Loucy (cell line): Measurements from ENCODE around the gene IRF2.

Source experiments
- H2AFZ ChIP-seq: fragments of 200-600 bp; sonication (generic); 2 replicates; pipeline ENCODE4 v1.6.0; 2016; ENCODE audit warnings: antibody characterized with exemption, mild to moderate bottlenecking, low read length, moderate library complexity
- H3F3A ChIP-seq: fragments of 200-600 bp; 2 replicates; pipeline ENCODE4 v1.6.0; 2016; ENCODE audit warnings: antibody characterized with exemption, low read depth, mild to moderate bottlenecking
- H3K27me3 ChIP-seq: fragments of 200-600 bp; sonication (generic); 2 replicates; pipeline ENCODE4 v1.6.1; 2014; ENCODE audit warnings: low read length, mild to moderate bottlenecking; ENCODE audit not compliant: insufficient read depth, poor library complexity, severe bottlenecking
- H3K36me3 ChIP-seq: fragments of 200-600 bp; sonication (generic); 2 replicates; pipeline ENCODE4 v1.6.1; 2016; ENCODE audit warnings: low read length; ENCODE audit not compliant: insufficient read depth
- H3K4me1 ChIP-seq: fragments of 200-600 bp; sonication (generic); 2 replicates; pipeline ENCODE4 v1.5.1; 2014; ENCODE audit warnings: low read length, mild to moderate bottlenecking; ENCODE audit not compliant: insufficient read depth, poor library complexity, severe bottlenecking
- H3K4me2 ChIP-seq: fragments of 200-600 bp; sonication (generic); 2 replicates; pipeline ENCODE4 v1.6.0; 2014; ENCODE audit warnings: antibody characterized with exemption, low read length, low read depth, mild to moderate bottlenecking; ENCODE audit not compliant: poor library complexity, severe bottlenecking
- H3K4me3 ChIP-seq: fragments of 200-600 bp; sonication (generic); 2 replicates; pipeline ENCODE4 v1.5.1; 2014; ENCODE audit warnings: low read length, mild to moderate bottlenecking, mixed read lengths; ENCODE audit not compliant: poor library complexity, severe bottlenecking
- H3K79me2 ChIP-seq: fragments of 200-600 bp; sonication (generic); 2 replicates; pipeline ENCODE4 v1.6.1; 2014; ENCODE audit warnings: low read length; ENCODE audit not compliant: insufficient read depth
- H3K9ac ChIP-seq: fragments of 200-600 bp; sonication (generic); 2 replicates; pipeline ENCODE4 v1.6.0; 2014; ENCODE audit warnings: mild to moderate bottlenecking, low read depth, low read length, moderate library complexity; ENCODE audit not compliant: poor library complexity, severe bottlenecking
- H3K9me2 ChIP-seq: fragments of 200-600 bp; sonication (generic); replicated peaks from 2 replicates; pipeline ENCODE4 v1.6.1; 2016; ENCODE audit warnings: low read depth, low read length, mixed read lengths
- H3K9me3 ChIP-seq: fragments of 200-600 bp; sonication (generic); 2 replicates; pipeline ENCODE4 v1.6.1; 2014; ENCODE audit warnings: mild to moderate bottlenecking, antibody characterized with exemption, low read length, low read depth; ENCODE audit not compliant: insufficient read depth
- H4K20me1 ChIP-seq: fragments of 200-600 bp; sonication (generic); 2 replicates; pipeline ENCODE4 v1.6.0; 2014; ENCODE audit warnings: antibody characterized with exemption, low read length, mild to moderate bottlenecking; ENCODE audit not compliant: insufficient read depth, poor library complexity, severe bottlenecking
- EZH2phosphoT487 ChIP-seq: fragments of 200-600 bp; IDR thresholded peaks from 2 replicates; pipeline ENCODE4 v1.6.1; 2018; ENCODE audit warnings: antibody characterized with exemption, mild to moderate bottlenecking, moderate library complexity, borderline replicate concordance
- TF ChIP-seq, protein P1 (sequence below): fragments of 200-600 bp; sonication (generic); conservative IDR thresholded peaks from 2 replicates; pipeline ENCODE4 v1.5.1; 2014; ENCODE audit warnings: mild to moderate bottlenecking, antibody characterized with exemption, low read length

The IRF2 gene

DNA sequence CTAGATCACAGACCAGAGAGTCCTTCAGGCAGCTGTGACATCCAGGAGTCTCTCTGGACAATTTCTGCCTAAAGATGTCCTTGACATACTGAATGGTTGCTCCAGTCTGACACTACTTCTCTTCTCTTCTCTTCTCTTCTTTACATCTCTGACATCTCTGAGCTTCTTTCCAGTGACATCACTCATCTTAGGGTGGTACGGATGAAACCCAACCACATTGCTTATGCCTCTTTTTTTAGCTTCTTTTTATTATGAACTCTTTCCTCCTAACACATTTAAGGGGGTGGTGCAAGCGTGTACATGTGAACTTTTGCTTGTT, 39.4 kb upstream of the IRF2 start:
- 0 out of 2 replicates have a peak, but pooled peaks cover under 1% of the 10 kb centered on the region for H3K9me3 ChIP-seq
- H3K36me3 ChIP-seq, result no peaks in the 10 kb centered on the region
- H4K20me1 ChIP-seq, result no peaks in the 10 kb centered on the region
- H2AFZ ChIP-seq, result no peak overlapping the region
- H3K4me3 ChIP-seq, result no peak overlapping the region
- no peaks in the 10 kb centered on the region for H3K79me2 ChIP-seq
- H3K27me3 ChIP-seq, result no peaks in the 10 kb centered on the region
- no peaks in the 10 kb centered on the region for H3K9me2 ChIP-seq
- TF ChIP-seq, protein P1, sequence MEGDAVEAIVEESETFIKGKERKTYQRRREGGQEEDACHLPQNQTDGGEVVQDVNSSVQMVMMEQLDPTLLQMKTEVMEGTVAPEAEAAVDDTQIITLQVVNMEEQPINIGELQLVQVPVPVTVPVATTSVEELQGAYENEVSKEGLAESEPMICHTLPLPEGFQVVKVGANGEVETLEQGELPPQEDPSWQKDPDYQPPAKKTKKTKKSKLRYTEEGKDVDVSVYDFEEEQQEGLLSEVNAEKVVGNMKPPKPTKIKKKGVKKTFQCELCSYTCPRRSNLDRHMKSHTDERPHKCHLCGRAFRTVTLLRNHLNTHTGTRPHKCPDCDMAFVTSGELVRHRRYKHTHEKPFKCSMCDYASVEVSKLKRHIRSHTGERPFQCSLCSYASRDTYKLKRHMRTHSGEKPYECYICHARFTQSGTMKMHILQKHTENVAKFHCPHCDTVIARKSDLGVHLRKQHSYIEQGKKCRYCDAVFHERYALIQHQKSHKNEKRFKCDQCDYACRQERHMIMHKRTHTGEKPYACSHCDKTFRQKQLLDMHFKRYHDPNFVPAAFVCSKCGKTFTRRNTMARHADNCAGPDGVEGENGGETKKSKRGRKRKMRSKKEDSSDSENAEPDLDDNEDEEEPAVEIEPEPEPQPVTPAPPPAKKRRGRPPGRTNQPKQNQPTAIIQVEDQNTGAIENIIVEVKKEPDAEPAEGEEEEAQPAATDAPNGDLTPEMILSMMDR, result no peak
- no peak for TF ChIP-seq EZH2phosphoT487
- H3K9ac ChIP-seq, result no peak overlapping the region
- no peaks in the 10 kb centered on the region for H3F3A ChIP-seq
- no peak overlapping the region for H3K4me2 ChIP-seq
- H3K4me1 ChIP-seq, result no peaks in the 10 kb centered on the region

DNA sequence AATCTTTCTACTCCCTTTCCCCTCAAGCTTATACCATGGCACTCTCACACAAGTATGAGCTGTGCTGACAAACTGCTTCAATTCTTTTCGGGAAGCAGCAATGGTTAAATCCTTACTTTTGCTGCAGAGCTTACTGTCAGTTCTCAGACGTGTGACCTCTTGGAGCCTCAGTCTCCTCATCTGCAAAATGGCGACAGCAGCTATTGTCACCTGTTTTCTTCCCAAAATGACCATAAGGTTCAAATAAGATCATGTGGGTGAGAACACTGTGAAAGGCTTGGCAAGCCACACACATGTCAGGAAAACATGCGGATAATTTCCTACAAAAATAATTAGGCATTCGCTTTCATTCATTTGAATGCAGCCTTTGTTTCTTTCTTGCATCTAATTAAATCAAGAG, 36.8 kb upstream of the IRF2 start:
- TF ChIP-seq, protein P1, result no peak
- no peak for TF ChIP-seq EZH2phosphoT487

DNA sequence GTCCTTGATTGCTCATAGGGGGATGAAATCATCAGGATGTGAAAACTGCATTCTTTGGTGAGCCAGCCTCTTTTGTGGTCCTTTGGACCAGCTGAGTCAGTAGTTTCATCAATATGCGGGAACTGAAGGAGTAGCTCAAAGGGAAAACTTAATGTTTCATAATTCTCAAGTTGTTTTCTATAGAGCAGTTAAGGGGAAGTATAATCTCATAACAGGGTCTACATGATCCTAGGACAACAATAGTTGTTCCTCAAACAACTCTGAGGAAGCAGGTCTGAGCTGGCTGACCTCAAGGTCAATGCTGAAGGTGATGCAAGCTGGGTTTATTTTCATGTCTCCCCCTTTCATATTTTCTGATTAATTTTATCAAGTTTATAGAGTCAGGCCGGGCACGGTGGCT, 36.1 kb upstream of the IRF2 start:
- H3K36me3 ChIP-seq, result no peaks in the 10 kb centered on the region
- H2AFZ ChIP-seq, result no peak overlapping the region
- TF ChIP-seq, protein P1, result no peak
- TF ChIP-seq EZH2phosphoT487, result no peak
- H3K4me2 ChIP-seq, result no peak overlapping the region
- no peaks in the 10 kb centered on the region for H3F3A ChIP-seq
- H3K4me3 ChIP-seq, result no peak overlapping the region
- no peaks in the 10 kb centered on the region for H4K20me1 ChIP-seq
- no peak overlapping the region for H3K9ac ChIP-seq
- H3K79me2 ChIP-seq, result no peaks in the 10 kb centered on the region
- H3K9me2 ChIP-seq, result no peaks in the 10 kb centered on the region
- H3K4me1 ChIP-seq, result no peaks in the 10 kb centered on the region
- H3K9me3 ChIP-seq, result no peaks in the 10 kb centered on the region
- no peaks in the 10 kb centered on the region for H3K27me3 ChIP-seq

More for the DNA sequence above, 36.8 kb upstream of the IRF2 start:
- no peaks in the 10 kb centered on the region for H3K4me1 ChIP-seq
- H3K4me3 ChIP-seq, result no peak overlapping the region
- no peaks in the 10 kb centered on the region for H4K20me1 ChIP-seq
- no peaks in the 10 kb centered on the region for H3K36me3 ChIP-seq
- no peaks in the 10 kb centered on the region for H3F3A ChIP-seq
- no peak overlapping the region for H3K9ac ChIP-seq
- H3K79me2 ChIP-seq, result no peaks in the 10 kb centered on the region
- no peaks in the 10 kb centered on the region for H3K9me3 ChIP-seq
- no peaks in the 10 kb centered on the region for H3K27me3 ChIP-seq
- H3K9me2 ChIP-seq, result no peaks in the 10 kb centered on the region
- H3K4me2 ChIP-seq, result no peak overlapping the region
- no peak overlapping the region for H2AFZ ChIP-seq
